Measurements from ENCODE around the gene PSEN1. TPM values are rescaled to one million over a fixed set of nuclear protein-coding genes. Genes with fewer than 3 reads are reported as not detected.
"Not testable (repeated sequence)": the region's sequence is repeated elsewhere in the genome, so short reads cannot be mapped to it uniquely, and the experiment has no call there.

PSEN1 gene
- total RNA-seq, 1 experiment from 2014 or later, result 41.4 TPM

DNA sequence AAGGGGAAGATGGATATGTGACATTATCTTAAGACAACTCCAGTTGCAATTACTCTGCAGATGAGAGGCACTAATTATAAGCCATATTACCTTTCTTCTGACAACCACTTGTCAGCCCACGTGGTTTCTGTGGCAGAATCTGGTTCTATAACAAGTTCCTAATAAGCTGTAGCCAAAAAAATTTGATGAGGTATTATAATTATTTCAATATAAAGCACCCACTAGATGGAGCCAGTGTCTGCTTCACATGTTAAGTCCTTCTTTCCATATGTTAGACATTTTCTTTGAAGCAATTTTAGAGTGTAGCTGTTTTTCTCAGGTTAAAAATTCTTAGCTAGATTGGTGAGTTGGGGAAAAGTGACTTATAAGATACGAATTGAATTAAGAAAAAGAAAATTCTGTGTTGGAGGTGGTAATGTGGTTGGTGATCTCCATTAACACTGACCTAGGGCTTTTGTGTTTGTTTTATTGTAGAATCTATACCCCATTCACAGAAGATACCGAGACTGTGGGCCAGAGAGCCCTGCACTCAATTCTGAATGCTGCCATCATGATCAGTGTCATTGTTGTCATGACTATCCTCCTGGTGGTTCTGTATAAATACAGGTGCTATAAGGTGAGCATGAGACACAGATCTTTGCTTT lies 36.9 kb downstream of the PSEN1 start:
- no peak overlapping the region for H3K27ac ChIP-seq (ENCODE audit: low read length)
- TF ChIP-seq, protein P1, sequence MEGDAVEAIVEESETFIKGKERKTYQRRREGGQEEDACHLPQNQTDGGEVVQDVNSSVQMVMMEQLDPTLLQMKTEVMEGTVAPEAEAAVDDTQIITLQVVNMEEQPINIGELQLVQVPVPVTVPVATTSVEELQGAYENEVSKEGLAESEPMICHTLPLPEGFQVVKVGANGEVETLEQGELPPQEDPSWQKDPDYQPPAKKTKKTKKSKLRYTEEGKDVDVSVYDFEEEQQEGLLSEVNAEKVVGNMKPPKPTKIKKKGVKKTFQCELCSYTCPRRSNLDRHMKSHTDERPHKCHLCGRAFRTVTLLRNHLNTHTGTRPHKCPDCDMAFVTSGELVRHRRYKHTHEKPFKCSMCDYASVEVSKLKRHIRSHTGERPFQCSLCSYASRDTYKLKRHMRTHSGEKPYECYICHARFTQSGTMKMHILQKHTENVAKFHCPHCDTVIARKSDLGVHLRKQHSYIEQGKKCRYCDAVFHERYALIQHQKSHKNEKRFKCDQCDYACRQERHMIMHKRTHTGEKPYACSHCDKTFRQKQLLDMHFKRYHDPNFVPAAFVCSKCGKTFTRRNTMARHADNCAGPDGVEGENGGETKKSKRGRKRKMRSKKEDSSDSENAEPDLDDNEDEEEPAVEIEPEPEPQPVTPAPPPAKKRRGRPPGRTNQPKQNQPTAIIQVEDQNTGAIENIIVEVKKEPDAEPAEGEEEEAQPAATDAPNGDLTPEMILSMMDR (conservative IDR thresholded peaks at IDR 0.05; ENCODE audit: low read depth, low read length), result peak; percentile 91
- TF ChIP-seq EZH2phosphoT487 (IDR thresholded peaks at IDR 0.05; ENCODE audit: borderline replicate concordance, low read length), result no peak
- H3K9me3 ChIP-seq (ENCODE audit: low read length), result no peaks in the 10 kb centered on the region
- DNase-seq, result peak; percentile 82
- no peaks in the 10 kb centered on the region for H3K79me2 ChIP-seq (ENCODE audit: low read length)
- ChIA-PET POLR2A (ENCODE audit: unreplicated experiment) (interaction anchor here (0.6 kb wide), 1 partner anchor 123 kb away, joined by 3 read pairs; no protein-coding TSS in a partner anchor), CTCF (interaction anchor here (0.6 to 2.0 kb wide), 22 partner anchors 10 to 397 kb away, joined by 3 to 32 read pairs (median 5); partner anchors contain the start of gene NUMB)
- peaks cover 7% of the 10 kb centered on the region; the same call in 1 of the 2 replicates for H4K20me1 ChIP-seq (ENCODE audit: low read length)
- no peaks in the 10 kb centered on the region for H3F3A ChIP-seq (ENCODE audit: low read length, unreplicated experiment)
- H3K4me1 ChIP-seq (ENCODE audit: insufficient read depth, low read length), result no peaks in the 10 kb centered on the region
- no peaks in the 10 kb centered on the region for H3K27me3 ChIP-seq (ENCODE audit: low read length)
- H3K36me3 ChIP-seq (ENCODE audit: low read depth, low read length), result peaks cover 46% of the 10 kb centered on the region
- no TSS peak for BruUV-seq (replicated peaks)
- H3K4me2 ChIP-seq (ENCODE audit: low read length), result no peak overlapping the region
- H3K4me3 ChIP-seq (ENCODE audit: low read length), result no peak overlapping the region
- peak; percentile 84 for ATAC-seq
- no peak overlapping the region for H2AFZ ChIP-seq (ENCODE audit: low read length)
- intact Hi-C loops (cut with micrococcal nuclease), result loop anchor here (1.0 to 5.0 kb wide), 4 partner anchors 39 to 299 kb away; no protein-coding TSS in a partner anchor
- H3K9me2 ChIP-seq (replicated peaks; ENCODE audit: low read length), result no peaks in the 10 kb centered on the region
- no peak overlapping the region for H3K9ac ChIP-seq (ENCODE audit: low read length)

DNA sequence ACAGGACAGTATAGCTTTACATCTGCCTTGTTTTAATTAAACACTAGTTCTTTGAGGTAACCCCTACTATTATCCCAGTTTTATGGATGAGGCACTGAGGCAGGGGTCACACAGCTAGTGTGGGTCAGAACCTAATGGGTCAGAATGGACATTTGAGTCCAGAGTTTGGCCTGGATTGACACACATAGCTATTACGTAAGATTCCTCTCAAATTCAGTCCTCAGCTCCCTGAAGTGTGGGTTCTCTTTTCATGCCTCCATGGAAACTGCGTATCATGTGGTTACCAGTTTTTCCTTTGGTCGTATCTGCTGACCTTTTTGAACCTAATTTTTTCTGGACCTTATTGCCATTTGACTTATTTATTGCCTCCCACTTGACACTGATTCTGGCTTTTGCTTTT lies 40.4 kb downstream of the PSEN1 start:
- Histone ChIP-seq H3K9me3 (ENCODE audit: low read length) (no peaks in the 10 kb centered on the region), H3F3A (ENCODE audit: low read length, unreplicated experiment) (no peaks in the 10 kb centered on the region), H3K36me3 (ENCODE audit: low read depth, low read length) (peaks cover 32% of the 10 kb centered on the region), H4K20me1 (ENCODE audit: low read length) (peaks cover 7% of the 10 kb centered on the region; the same call in 1 of the 2 replicates), H3K27ac (ENCODE audit: low read length) (no peak overlapping the region), H3K4me1 (ENCODE audit: insufficient read depth, low read length) (no peaks in the 10 kb centered on the region), H2AFZ (ENCODE audit: low read length) (no peak overlapping the region), H3K9me2 (replicated peaks; ENCODE audit: low read length) (no peaks in the 10 kb centered on the region), H3K4me3 (ENCODE audit: low read length) (no peak overlapping the region), H3K9ac (ENCODE audit: low read length) (no peak overlapping the region), H3K27me3 (ENCODE audit: low read length) (no peaks in the 10 kb centered on the region), H3K79me2 (ENCODE audit: low read length) (no peaks in the 10 kb centered on the region), H3K4me2 (ENCODE audit: low read length) (no peak overlapping the region)
- no peak for TF ChIP-seq EZH2phosphoT487 (IDR thresholded peaks at IDR 0.05; ENCODE audit: borderline replicate concordance, low read length)
- TF ChIP-seq, protein P1 (conservative IDR thresholded peaks at IDR 0.05; ENCODE audit: low read depth, low read length), result no peak
- POLR2A ChIA-PET (ENCODE audit: unreplicated experiment), result no interaction called here
- intact Hi-C loops (cut with micrococcal nuclease), result no loop called here
- DNase-seq (no peak), ATAC-seq (no peak)
- CTCF ChIA-PET, result interaction anchor here (0.8 to 1.3 kb wide), 2 partner anchors 33 to 56 kb away, joined by 3 to 4 read pairs; no protein-coding TSS in a partner anchor
- BruUV-seq (replicated peaks), result no TSS peak

- no peaks in the 10 kb centered on the region for H3K9me3 ChIP-seq (ENCODE audit: low read length)
- CTCF ChIA-PET, result no interaction called here
- H3F3A ChIP-seq (ENCODE audit: low read length, unreplicated experiment), result no peaks in the 10 kb centered on the region
- H3K4me1 ChIP-seq (ENCODE audit: insufficient read depth, low read length), result no peaks in the 10 kb centered on the region
- DNase-seq (peak; percentile 31), ATAC-seq (peak; percentile 34; the same call in 1 of the 2 replicates)
- H3K4me2 ChIP-seq (ENCODE audit: low read length), result no peak overlapping the region
- intact Hi-C loops (cut with micrococcal nuclease), result no loop called here
- no peaks in the 10 kb centered on the region for H3K9me2 ChIP-seq (replicated peaks; ENCODE audit: low read length)
- BruUV-seq (replicated peaks), result no TSS peak
- H3K79me2 ChIP-seq (ENCODE audit: low read length), result no peaks in the 10 kb centered on the region
- peaks cover 18% of the 10 kb centered on the region for H3K36me3 ChIP-seq (ENCODE audit: low read depth, low read length)
- no peaks in the 10 kb centered on the region for H3K27me3 ChIP-seq (ENCODE audit: low read length)
- no peak overlapping the region for H3K9ac ChIP-seq (ENCODE audit: low read length)
- TF ChIP-seq, protein P1 (conservative IDR thresholded peaks at IDR 0.05; ENCODE audit: low read depth, low read length), result no peak
- TF ChIP-seq EZH2 (IDR thresholded peaks at IDR 0.05; ENCODE audit: low read length, unreplicated experiment) (no peak), EZH2phosphoT487 (IDR thresholded peaks at IDR 0.05; ENCODE audit: borderline replicate concordance, low read length) (no peak)
- no peak overlapping the region for H2AFZ ChIP-seq (ENCODE audit: low read length)
- no peak overlapping the region for H3K27ac ChIP-seq (ENCODE audit: low read length)
- no peak overlapping the region for H3K4me3 ChIP-seq (ENCODE audit: low read length)
- POLR2A ChIA-PET (ENCODE audit: unreplicated experiment), result no interaction called here
- H4K20me1 ChIP-seq (ENCODE audit: low read length), result no peaks in the 10 kb centered on the region; the same call in 1 of the 2 replicates
These were observed 44.1 kb downstream of the PSEN1 start for GRCh38 chr14:73180385-73180805.

- H3K9me2 ChIP-seq (replicated peaks; ENCODE audit: low read length); CTCF ChIA-PET; H3K27me3 ChIP-seq (ENCODE audit: low read length); H3K79me2 ChIP-seq (ENCODE audit: low read length); H4K20me1 ChIP-seq (ENCODE audit: low read length); H3F3A ChIP-seq (ENCODE audit: low read length, unreplicated experiment); BruUV-seq (replicated peaks); H3K27ac ChIP-seq (ENCODE audit: low read length); H3K9me3 ChIP-seq (ENCODE audit: low read length); H3K9ac ChIP-seq (ENCODE audit: low read length); H3K4me3 ChIP-seq (ENCODE audit: low read length); H3K4me2 ChIP-seq (ENCODE audit: low read length); intact Hi-C loops (cut with micrococcal nuclease); H2AFZ ChIP-seq (ENCODE audit: low read length); POLR2A ChIA-PET (ENCODE audit: unreplicated experiment); DNase-seq; ATAC-seq; H3K4me1 ChIP-seq (ENCODE audit: insufficient read depth, low read length): not testable (repeated sequence)
- H3K36me3 ChIP-seq (ENCODE audit: low read depth, low read length), result peaks cover 13% of the 10 kb centered on the region
These were observed 44.7 kb downstream of the PSEN1 start for GRCh38 chr14:73180969-73181368.

Data from PC-3 (cell line).